Measurements from ENCODE around the gene P2RX5.

DNA sequence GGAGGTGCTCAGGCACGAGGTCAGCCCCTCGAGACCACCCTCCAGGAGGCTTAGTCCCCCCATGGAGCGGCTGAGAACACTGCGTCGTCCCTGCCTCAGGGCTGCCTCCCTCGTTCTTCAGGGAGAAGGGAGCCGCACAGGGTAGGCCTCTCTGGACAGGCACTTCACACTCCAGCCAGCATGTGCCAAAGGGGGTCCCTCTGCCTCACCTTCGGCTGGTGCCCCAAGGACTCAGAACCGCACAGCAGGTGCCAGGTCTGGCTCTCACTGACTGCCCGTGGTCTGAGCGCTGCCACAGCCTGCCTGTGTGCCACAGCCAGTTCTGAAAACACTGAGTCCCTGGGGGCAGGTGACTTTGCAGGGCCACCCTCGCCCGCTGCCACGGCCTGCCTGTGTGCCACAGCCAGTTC, 7.1 kb downstream of the P2RX5 start:
- TF ChIP-seq, protein P1, sequence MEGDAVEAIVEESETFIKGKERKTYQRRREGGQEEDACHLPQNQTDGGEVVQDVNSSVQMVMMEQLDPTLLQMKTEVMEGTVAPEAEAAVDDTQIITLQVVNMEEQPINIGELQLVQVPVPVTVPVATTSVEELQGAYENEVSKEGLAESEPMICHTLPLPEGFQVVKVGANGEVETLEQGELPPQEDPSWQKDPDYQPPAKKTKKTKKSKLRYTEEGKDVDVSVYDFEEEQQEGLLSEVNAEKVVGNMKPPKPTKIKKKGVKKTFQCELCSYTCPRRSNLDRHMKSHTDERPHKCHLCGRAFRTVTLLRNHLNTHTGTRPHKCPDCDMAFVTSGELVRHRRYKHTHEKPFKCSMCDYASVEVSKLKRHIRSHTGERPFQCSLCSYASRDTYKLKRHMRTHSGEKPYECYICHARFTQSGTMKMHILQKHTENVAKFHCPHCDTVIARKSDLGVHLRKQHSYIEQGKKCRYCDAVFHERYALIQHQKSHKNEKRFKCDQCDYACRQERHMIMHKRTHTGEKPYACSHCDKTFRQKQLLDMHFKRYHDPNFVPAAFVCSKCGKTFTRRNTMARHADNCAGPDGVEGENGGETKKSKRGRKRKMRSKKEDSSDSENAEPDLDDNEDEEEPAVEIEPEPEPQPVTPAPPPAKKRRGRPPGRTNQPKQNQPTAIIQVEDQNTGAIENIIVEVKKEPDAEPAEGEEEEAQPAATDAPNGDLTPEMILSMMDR (IDR thresholded peaks at IDR 0.05 in 8 of 11, conservative IDR thresholded peaks at IDR 0.05 in 3 of 11) = no peak
- TF ChIP-seq POLR2AphosphoS5 (IDR thresholded peaks at IDR 0.05) = peak; percentile 44 to 74 (median 64)

Data from spleen (tissue), 7 donors.